Activated CD4-positive, alpha-beta T cell treated with anti-CD3 and anti-CD28 coated beads, Interleukin-10, Interleukin-2, amounts not matched to agents 100 ng/mL and 50 ng/mL, durations not matched to agents 16 hours and 8 hours (primary cell): ENCODE results near the gene HOXC4.

Experiments
- DNase-seq: peaks from one replicate; pipeline ENCODE4 v3.0.0-alpha.2; 2020

HOXC4 gene

DNA sequence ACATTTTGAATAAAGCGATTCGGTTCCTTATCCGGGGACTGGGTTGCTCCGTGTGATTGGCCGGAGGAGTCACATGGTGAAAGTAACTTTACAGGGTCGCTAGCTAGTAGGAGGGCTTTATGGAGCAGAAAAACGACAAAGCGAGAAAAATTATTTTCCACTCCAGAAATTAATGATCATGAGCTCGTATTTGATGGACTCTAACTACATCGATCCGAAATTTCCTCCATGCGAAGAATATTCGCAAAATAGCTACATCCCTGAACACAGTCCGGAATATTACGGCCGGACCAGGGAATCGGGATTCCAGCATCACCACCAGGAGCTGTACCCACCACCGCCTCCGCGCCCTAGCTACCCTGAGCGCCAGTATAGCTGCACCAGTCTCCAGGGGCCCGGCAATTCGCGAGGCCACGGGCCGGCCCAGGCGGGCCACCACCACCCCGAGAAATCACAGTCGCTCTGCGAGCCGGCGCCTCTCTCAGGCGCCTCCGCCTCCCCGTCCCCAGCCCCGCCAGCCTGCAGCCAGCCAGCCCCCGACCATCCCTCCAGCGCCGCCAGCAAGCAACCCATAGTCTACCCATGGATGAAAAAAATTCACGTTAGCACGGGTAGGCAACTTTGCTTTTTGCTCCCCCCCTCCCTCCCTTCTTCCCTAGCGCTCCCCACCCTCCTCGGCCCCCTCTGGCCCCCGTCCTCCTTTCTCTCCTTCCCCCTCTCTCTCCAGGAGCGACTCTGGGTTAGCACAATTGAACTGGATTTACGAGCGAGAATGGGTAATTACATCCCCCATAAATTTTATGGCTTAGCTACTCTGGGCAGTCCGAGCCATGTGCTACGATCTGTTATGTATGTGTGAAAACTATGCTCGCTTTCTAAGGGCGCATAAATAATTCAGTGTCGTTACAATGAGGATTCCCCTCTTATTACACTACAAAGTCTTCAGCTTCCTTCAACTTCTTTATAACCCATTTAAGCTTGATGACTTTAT, at the start of gene HOXC4:
Gene HOXC4 (plus strand): TSS at position 85 of the 991 bp plus-strand sequence. CDS start 88 bp downstream, at position 173.
- DNase-seq: no peak

DNA sequence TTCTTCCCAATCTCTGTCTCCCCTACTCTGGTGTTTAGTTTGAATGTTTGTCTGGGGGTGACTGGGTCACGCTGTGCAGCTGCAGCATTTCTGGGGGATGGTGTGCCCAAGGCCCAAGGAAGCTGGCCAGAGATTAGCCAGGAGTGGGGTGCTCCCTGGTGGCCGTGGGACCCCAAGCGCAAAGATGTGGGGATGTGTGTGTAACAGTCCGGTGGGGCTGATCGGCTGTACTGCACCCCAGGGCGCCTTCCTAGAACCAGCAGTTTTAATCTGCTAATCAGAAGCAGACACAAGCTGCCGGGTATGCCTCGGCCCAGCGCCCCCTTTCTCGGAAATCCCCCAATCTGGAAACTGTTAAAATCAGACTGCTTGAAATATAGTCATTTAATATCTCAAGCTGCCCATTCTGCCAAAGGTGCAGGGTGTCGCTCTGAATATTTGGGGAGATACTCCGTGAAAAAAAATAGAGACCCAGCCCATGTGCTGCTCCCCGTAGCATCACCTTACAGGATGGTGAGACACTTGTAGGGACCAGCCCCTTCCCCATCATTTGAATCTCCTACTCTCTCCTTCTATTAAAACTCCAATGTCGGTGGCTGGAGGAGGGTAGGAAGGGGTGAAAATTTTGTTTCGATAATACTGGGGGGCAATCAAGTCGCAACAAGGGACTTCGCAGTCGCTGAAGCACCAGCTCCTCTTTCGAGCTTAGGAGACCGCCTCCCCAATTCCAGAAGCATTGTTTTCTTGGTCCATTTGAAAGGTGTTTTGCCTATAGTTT, 49.4 kb upstream of the HOXC4 start:
- no peak for DNase-seq

DNA sequence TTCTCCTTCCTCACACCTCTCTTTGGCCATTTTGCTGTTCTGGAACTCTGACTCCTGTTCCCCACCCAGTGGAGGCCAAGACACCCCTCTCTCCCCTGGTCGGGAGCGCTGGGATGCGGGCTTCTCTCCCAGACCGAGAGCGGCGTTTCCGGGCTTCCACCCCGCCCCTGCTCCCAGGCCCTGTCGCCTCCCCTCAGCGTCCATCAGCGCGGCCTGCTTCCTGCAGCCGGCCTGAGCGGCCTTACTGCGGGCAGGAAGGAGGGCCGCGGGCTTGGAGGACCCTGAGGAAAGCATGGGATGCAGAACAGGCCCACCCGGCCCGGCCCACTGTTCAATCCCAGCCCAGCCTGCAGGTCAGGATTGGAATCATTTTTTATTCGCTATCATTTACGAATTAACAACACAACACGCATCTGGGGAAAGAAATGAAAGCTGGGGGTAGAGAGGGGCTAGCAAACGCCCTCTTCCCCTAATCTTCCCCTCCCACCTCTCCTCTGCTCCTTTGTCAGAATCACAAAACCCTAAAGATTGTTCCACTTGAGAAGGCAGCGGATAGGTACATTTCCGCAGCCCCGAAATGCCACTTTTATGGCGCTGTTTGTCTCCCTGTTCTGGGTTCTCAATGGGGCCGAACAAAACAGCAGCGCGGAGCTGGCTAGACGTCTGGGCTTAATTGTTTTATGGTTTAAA, 48.6 kb upstream of the HOXC4 start:
- DNase-seq: no peak

DNA sequence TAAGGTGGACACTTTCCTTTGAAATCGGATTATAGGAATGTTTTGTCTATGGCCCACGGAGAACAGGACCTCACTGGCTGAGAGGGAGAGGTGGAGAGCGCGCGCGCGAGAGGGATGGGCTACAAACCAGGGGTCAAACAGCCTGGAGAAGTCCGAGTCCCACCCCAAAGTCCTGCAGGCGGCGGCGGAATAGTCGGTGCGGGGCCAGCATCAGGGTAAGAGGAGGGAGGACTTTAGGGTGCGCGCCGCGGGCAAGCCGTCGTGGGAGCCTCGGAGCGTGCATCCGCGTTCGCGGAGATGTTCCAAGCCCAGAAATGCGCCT, 48.1 kb upstream of the HOXC4 start:
- DNase-seq: no peak

DNA sequence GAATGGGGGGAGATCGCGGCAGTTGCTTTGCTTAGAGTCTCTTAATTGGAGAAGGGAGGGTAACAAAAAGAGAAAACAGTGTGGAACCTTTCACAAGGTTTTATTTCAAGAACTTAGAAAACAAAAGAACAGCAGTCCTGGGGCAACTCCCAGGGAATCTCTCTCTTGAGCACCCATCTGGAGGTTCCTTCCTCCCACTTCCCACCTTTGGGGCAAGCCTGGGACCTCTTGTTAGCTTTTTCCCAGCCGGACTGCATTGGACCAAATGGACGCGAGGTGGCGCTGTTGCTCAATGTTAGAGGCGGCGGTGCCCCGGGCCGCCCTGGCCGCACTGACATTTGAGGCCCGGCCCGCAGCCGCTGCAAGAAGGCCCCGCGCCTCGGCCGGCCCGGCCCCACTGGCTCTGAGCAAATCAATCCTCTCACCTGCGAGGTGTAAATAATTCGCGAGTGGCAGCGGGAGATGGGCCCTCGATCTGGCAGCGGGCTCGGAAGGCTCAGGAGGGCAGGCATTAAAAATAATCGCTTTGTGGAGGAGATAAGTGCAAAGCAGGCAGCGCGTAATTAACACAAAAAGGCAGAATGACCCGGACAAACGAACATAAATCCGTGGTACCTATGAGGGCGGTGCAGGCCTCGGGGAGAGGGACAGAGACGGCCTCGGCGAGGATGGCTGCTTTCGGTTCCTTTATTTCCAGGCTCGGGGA, 47.6 kb upstream of the HOXC4 start:
- peak; percentile 85 for DNase-seq

DNA sequence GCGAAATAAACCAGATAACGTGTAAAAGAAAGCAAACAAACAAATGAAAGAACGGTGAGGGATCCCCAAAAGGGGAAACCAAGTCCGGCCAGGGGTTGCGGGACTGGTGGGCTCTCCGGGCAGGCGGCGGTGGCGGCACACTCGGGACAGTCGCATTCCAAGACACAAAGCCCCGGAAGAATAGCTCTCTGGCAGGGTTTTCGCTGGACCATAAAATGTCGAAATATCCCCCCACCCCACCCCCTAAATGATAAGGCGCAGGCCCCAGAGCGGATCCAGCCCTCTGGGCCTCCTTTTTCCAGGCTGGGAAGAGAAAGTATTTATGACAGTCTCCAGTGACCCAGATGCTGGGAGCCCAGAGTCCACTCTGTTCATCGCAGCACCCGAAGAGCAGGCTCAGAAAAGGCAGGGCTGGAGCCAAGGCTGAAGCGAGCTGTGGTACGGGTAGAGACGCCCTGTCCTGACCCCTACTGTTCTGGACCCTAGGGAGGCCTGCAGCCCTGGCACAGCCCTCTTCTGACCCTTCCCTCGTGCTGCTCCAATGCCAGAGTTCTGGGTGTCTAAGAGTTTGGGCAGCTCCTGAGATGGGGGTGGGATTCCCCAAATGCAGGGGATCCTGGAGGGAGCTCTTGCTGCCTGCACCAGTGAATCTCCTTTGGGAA, 46.9 kb upstream of the HOXC4 start:
- no peak for DNase-seq

DNA sequence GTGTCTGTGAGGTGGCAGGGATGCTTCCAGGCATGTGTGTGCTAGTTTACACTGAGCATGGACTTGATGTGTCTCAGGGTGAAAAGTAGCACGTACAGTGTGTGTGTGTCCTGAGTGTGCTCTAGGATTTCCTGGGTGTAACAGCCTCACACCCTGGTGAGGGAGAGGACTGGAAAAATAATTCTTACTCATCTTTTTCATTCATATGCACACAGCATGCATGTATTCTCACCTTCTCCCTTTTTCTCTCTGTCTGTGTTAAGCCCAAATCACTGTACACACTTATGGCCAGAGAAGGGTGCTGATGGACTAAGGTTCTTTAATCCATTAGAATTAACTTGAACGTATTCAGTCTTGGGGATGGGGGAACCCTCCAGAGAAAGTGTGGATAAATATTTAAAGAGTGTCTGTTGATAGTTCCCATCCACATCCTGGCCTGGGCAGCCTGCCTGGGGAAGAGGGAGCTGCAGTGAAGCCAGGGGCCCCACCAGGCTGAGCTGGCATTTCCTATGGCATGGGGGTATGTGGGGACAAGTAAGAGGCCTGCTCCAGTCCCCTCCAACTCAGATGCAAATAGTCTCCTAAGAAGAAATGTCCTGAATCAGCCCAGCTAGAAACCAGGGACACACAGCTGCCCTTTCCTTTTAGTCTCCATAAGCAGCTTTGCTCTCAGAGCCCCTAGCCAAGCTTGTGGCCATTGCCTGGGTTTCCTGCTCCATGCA, 45.9 kb upstream of the HOXC4 start:
- no peak for DNase-seq

DNA sequence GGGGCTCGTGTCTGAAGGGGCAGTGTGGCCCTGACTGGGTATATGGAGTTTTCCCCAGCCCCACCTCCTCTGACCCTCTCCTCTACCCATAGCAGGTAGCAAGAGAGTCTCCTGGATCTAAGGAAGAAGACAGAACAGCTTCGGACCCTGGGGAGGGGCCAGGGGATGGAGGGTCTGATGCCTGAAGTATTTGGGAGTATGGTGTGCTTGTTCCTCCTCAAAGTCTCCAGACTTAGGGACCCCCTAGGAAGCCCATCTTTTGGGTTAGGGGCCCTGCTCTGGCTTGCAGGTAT, 45.4 kb upstream of the HOXC4 start:
- no peak for DNase-seq

DNA sequence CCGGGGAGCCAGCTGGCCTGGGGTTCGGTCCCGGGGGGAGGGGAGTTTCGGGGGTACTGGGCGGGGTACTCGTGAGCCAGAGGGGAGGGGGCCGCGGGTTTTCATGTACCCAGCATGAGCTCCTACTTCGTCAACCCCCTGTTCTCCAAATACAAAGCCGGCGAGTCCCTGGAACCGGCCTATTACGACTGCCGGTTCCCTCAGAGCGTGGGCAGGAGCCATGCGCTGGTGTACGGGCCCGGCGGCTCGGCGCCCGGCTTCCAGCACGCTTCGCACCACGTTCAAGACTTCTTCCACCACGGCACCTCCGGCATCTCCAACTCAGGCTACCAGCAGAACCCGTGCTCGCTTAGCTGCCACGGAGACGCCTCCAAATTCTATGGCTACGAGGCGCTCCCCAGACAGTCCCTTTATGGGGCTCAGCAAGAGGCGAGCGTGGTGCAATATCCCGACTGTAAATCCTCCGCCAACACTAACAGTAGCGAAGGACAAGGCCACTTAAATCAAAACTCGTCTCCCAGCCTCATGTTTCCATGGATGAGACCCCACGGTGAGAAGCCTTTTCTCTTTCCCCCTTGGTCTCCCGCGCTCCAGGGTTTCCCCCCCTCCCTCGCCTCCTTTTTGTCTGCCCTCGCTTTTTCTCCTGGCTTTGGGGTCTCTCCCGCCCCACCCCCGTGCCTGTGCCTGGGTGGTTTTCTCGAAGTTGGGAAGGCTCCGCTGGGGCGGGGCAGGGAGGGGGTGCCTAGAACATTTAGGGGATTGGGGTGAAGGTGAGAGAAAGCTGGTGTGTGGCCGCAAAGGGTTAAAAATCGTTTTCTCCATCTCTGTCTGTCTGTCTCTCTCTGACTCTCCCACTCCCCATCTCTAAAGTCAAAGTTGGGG, 44.2 kb upstream of the HOXC4 start:
- no peak for DNase-seq

DNA sequence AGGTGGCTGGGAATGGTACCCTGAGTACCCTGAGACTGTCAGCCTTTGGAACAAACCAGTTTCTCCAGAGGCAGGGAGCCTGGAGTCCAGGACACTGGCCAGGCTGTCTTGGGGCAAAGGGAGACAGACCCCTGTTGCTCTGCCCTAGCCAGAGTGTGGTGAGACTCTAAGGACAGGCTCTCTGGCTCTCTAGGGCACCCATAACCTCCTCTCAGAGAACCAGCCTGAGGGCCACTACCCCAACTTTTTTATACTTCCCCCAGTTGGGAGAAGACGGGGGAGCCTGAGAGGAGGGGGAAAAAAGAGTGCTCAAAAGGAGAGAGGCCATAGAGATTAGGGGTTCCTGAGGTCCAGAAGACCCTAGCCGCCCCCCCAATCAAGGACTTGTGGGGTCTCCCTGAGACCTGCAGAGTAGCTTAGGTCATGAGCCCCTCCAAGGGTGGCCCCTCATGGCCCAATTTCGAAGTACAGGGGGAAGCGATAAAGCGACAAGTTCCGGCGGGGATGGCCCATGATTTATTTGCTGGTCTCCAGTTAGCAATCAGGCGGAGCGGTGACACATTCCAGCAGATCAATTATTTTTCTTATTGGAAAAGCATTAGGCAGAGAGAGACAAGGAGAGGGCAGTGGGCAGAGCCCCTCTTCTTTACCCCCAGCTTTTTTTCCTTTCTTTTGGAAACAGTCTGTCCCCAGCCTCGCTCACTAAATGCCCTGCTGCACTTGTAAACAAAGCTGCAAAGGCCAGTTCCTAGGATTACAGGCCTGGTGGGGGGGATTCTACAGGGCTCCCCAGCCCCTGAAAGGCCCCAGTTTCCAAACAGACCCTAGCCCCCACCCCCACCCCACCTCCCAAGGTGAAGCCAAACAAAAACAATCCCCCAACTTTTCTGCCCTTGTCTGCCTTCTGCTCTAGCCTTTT, 43.3 kb upstream of the HOXC4 start:
- no peak for DNase-seq

DNA sequence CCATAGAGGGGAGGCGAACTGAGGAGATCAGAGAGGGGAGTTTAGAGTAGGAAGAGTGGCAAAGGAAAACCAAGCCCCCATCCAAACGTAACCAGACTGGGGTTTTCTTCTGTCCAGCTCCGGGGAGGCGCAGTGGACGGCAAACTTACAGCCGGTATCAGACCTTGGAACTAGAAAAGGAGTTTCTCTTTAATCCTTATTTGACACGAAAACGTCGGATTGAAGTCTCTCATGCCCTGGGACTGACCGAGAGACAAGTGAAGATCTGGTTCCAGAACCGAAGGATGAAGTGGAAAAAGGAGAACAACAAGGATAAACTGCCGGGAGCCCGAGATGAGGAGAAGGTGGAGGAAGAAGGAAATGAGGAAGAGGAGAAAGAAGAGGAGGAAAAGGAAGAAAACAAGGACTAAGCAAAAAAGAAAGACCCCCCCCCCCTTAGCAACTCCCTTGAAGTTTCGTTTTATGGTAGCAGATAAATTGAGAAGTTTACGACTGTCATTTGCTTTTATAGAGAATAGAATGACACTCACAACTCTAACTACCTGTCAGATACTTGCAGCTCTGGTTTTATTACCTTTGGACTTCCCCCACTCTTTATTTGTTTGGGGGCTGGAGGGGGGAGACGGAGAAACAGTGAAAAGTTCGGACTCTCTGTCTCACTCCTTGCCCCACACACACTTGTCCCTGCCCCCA, 42.5 kb upstream of the HOXC4 start:
- DNase-seq: no peak

DNA sequence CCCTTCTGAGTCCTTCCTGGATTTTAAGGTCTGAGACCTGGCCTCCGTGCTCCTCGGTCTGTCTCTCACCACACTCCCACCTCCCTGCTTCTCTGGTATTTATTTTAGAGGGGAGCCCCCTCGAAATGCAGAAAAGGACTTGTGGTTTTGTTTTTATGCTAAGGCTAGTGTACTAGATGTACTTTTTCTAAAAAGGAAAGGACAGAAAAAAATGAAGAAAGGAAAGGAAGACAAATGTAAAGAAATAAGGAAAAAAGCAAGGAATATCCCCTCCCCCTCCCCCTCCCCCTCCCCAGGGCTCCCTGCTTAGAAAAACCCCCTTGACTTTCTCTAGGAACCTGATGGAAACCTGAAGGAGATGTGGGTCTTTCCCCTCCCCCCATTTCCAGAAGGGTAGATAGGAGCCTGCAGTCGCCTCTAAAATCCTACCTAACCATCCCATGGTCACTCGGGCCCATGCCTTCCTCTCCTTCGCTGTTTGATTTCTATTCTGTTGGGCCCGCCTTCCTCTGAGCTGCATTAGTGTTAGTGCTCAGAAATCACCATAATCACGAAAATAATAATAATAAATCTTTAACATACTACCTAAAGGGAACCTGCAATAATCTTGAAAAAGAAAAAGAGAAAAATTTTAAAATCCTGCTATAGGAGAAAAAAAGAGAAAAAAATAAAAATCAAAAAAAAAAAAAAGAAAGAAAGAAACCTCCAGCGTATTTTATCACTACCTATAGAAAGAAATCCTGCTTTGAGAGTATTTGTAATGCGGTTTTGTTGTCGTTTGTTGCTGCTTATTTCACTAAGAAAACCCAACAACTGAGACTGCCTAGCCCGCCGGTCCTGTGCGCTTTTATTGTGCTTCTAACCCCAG, 41.7 kb upstream of the HOXC4 start:
- DNase-seq: no peak

DNA sequence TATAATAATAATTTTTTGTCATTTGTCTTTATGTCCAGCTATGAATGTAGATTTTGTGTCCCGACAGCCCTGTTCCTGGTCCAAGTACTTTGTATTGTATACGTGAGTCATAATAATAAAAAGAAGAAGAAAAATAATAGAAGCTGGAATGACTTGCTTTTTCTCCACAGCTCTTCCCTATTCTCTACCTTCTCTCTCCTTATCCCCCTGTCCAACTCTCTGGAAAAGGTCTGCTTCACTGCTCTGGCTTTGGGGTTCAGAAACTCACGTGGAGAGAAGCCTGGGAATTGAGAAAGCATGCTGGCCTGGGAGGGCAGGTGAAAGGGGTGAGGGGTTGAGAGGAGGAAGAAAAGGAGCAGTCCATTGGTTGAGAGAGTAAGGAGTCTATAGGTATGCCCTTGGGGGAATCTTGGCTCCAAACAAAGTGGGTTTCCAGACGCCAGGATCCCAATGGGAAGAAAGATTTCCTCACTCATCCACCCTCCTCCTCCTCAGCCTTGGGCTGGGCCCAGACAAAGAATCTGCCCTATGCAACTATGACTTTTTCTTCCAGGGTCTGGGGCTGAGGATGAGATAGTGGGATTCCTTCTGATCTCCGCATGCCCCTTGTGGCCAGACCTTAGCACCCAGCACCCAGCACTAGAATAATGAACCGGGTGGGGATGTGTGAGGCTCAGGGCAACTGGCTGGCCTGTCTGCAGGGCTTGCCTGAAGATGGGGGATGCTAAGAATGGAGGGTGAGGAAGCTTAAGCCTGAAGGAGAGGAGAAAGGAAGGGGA, 40.8 kb upstream of the HOXC4 start:
- no peak for DNase-seq

DNA sequence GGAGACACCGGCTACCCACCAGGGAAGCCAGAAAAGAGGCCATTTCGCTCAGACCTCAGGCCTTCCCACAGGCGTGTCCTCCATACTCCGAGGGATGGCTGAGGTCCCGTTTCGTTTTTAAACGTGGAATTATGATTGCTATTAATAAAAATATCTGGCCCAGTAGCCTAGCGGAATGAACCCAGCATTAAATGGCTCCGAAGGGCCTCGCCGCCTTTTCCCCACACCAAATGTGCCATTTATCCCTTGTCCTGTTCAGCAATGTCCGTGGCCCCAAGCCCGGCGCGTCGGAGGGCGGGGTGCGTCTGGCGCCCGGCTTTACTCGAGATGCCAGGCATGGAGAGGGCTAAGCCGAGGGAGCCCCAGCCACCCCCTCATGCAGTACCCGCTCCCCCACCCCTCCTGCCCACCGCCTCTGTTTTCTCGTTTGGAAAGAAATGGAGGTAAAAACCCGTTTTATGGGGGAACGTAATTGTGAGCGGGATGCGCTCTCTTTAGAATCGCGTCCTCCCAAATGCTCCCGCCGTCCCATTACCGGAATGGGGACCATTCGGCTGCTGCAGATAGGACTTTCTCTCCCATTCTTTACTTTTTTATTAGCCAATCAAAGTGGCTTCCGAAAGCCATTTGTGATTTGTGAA, 39.1 kb upstream of the HOXC4 start:
- DNase-seq: no peak

DNA sequence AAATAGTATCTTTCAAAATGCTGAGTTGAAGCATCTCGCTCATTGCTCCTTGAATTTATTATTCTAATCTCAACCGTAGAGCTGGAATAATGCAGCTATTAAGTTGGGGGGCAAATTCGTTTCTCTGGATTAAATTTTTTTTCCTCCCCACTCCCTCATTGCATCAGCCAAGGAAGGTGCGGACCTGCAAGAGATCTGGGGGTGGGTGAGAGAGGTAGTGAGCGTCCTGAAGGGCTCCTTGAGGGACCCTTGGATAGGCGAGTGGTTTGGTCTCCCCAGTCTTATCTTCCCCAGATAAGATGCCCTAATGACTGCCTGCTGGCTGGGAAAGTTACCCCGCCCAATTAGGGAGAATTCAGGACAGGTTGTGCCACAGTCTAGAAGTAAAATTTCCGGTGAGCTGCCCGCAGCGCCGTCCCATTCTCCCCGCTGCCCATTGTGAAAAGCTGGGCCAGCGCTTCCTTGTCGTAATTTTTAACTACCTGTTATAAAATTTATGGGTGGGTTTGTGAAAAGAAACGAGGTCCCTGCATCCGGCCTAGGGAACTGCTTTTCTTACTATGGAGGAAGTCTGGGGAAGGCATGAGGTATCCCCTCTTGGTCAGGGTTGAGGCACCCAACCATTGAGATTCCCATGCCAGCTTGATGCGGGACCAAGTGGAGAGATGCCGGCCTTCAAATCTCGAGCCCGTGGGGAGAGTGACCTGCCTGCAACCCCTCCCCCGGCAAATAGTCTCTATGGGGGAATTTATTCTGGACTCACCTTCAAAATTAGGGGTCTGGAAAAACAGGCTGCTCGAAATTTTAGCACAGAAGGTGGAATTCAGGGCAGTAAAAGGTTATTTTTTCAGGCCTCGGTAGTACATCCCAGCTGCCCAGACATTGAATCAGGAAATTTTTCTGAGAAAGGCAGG, 38.4 kb upstream of the HOXC4 start:
- DNase-seq: no peak
